HG02981 (cell line): Measurements from ENCODE around the gene ZBTB4.

Source experiments
- ATAC-seq: cut with Tn5 transposase; IDR thresholded peaks from one replicate; pipeline ENCODE4 v1.9.1; 2021; ENCODE audit warnings: mild to moderate bottlenecking, moderate library complexity; ENCODE audit not compliant: unreplicated experiment

ZBTB4 gene

DNA sequence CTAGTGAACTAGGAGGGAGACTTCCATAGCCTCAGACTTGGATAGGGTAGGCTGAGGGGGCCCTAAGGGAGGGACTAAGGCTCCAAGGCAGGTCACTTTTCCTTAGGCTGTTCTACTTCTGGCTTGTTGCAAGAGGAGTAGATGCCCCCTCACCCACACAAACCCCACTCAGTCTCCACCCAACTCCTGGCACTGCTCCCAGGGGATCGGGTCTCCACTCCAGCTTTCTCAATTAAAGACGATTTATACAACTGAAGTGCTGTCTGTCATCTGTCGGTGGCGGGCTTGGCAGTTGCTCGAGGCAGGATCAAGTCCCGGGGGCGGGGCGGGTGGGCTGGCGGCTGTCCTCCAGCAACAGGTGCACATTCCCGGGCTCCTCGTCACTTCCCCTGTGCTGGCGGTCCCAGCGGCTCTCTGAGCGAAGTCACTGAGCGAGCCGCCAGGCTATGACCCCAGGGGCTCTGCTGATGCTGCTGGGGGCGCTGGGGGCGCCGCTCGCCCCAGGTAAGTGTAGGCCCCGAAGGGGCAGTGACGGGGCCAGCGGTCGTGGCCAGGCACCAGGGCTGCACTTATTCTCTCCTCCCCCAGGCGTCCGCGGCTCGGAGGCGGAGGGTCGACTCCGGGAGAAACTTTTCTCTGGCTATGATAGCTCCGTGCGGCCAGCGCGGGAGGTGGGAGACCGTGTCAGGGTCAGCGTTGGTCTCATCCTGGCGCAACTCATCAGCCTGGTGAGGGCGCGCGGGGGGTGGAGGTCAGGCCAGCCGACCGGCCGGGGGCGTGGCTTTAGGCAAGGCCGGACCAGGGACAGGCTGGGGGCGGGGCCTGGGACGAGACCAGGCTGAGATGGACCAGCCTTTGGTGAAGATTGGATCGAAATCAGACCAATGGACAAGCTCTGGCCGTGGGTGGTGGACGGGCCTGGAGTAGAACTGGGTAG, 34.5 kb downstream of the ZBTB4 start, which contains the start of gene CHRNB1:
Gene CHRNB1, plus strand, starts transcription at position 380 of the 937 bp plus-strand sequence. Its CDS starts 67 bp downstream, at position 447.
- ATAC-seq: no peak

DNA sequence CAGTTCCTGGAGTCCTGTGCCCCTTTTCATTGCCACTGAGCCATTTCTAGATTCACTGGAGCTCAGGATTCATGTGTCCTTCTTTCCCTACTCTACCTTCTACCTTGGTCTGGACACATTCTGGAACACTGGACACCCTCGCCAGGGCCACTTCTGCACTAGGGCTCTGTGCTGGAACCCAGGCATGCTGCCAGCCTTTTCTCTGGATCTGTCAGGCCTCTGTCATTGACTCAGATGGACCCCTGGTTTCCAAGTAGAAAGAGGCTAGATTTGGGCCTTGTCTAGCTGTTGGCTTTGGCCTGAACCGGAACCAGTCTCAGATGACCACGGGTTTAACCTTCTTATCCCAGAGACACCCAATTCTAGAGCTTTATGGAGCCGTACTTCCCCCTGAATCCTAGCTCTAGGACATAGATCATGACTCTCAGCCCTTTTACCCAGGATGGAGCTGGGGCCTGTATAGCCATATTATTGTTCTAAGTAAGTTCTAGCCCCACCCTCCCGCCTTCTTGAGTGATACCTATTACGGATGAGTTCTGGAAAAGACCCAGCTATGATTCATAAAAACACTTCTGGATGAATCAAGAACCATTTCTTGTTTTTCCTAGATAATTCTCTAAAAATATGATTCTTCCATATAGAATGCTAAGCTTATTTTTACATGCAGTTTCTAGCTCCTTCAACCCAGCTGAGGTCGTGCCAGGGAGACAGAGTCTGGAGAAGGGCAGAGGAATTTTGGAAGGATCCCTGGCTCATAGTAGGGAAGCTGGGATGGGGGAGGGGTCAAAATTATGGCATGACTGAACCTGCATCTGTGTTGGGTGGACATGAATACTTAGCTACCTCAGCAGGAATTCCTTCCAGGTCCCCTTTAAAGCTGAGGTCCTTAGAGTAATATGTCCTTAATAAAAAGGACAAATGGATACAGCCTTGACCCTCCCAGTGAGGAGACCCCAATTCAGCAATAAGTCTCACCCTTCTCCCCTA, 35.6 kb downstream of the ZBTB4 start:
- ATAC-seq: no peak

DNA sequence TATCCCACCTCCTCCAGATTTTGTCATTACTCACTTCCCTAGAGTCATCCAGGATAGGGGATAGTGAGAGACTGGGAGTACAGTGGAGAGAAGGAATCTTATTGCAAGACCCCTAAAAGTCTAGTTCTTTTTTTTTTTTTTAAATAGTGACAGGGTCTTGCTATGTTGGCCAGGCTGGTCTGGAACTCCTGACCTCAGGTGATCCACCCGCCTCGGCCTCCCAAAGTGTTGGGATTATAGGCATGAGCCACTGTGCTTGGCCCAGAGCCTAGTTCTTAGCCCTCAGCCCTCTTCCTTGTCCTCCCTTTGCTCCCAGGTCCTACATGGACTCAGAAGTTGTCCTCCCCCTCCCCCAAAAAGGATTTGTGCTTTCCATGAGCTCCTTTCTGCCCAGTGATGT, 37.3 kb downstream of the ZBTB4 start:
- ATAC-seq: no peak

DNA sequence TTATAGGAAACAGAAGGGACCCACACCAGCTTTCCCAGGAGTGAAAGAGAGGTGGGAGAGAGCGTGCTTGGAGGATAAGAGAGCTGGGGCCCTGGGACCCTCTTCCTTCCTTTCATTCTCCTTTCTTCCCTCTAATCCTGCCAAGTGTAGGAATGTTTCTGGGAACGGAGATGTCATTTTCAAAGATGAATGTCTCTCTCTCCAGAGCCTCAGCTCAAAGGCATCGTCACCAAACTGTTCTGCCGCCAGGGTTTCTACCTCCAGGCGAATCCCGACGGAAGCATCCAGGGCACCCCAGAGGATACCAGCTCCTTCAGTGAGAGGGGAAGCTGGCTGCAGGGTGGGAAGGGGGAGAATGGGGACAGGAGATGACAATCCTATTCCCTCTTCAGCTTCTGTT, 38.2 kb downstream of the ZBTB4 start:
- no peak for ATAC-seq

DNA sequence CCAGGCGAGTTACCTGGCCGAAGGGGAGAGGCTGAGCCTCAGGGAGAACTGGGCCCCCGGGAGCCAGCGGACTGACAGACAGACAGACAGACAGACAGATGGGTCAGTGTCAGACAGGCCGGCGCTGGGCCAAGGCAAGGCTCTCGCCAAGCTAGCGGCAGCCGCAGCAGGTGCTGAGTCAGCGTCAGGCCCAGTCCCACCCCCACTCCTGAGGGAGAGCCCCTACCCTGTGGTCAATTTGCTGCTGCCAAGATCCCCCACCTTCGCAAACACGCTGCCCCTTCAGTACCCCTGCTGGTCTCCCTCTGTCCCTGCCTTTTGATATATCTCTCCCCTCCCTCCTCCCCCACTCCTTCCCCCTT, 38.6 kb downstream of the ZBTB4 start:
- no peak for ATAC-seq

DNA sequence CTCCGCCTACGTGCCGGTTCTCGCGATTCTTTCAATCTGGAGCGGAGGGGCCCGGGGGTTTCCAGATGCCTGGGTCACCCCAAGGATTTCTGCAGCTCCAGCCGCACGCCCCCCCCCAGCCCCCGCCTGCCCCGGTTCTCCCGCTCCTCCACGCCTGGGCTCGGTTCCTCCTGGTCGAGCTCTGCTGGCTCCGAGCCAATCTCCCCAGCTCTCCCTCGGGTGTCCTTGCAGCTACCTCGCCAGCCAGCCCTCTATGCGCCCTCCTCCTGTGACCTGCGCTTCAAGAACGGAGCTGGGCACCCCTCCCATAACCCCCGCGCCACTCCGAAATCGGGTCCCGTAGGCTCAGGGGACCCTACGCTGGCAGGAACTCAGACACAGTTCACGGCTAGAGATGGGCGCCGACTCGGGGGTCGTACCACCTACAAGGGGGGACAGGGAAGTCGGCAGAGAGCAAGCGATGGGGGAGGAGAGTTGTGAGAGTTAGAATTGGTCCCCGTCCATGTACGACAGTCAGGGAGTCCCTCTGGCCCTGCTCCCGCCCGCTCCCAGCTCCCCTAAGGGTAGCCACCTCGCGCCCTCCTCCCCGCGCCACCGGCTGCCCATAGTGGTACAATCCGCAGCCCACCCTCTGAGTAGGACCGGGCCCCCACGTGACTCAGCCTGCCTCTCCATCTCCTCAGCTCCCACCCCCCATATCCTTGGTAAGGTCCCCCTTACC, 39.2 kb downstream of the ZBTB4 start:
- ATAC-seq: no peak

DNA sequence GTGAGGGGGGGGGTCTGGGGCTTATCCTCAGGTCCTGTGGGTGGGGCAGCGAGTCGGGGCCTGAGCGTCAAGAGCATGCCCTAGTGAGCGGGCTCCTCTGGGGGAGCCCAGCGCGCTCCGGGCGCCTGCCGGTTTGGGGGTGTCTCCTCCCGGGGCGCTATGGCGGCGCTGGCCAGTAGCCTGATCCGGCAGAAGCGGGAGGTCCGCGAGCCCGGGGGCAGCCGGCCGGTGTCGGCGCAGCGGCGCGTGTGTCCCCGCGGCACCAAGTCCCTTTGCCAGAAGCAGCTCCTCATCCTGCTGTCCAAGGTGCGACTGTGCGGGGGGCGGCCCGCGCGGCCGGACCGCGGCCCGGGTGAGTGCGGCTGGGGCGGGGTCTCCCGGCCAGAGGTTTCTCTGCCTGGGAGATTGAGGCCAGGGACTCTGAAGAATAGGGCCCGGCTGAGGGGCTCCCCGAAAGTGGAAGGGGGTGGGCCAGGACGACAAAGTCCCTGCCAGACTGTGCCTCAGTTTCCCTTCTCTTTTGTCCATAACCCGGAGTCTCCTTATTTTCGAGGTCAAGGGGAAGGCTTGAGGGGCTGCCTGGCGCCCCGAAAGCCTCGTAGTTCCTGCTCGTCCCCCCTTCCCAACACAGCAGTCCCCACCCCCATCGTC, 39.8 kb downstream of the ZBTB4 start, which contains the start of gene FGF11:
Gene FGF11, plus strand, starts transcription at position 51 of the 651 bp plus-strand sequence. Its CDS starts 109 bp downstream, at position 160.
- ATAC-seq: no peak

DNA sequence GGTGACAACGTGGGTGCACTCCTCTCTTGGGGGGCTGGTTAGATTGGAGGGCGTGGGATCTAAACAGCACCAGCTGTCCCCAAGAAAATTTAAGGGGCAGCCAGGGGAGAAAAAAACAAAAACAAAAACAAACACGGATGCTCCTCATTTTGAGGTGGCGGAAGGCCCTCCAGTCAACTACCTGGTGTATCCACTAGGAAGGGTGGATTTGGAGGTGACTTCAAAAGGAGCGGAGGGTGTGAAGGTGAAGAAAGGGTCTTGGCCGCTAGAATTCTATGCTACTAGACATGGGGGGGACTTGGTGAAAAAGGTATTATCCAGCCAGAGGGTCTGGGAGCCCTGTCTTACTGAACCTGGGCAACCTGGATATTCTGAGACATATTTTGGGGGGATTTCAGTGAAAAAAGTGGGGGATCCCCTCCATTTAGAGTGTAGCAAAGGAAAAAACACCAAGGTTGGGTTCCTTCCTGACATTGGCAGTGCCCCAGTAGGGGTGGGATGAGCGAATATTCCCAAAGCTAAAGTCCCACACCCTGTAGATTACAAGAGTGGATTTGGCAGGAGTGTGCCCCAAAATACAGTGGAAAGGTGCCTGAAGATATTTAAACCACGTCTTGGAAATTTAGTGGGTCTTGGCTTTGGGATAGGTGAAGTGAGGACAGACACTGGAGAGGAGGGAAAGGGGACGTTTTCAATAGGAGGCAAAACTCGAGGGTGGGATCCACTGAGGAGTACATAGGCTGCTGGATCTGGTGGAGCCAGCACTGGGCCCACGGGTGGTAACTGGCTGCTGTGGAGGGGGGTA, 40.6 kb downstream of the ZBTB4 start:
- ATAC-seq: no peak

DNA sequence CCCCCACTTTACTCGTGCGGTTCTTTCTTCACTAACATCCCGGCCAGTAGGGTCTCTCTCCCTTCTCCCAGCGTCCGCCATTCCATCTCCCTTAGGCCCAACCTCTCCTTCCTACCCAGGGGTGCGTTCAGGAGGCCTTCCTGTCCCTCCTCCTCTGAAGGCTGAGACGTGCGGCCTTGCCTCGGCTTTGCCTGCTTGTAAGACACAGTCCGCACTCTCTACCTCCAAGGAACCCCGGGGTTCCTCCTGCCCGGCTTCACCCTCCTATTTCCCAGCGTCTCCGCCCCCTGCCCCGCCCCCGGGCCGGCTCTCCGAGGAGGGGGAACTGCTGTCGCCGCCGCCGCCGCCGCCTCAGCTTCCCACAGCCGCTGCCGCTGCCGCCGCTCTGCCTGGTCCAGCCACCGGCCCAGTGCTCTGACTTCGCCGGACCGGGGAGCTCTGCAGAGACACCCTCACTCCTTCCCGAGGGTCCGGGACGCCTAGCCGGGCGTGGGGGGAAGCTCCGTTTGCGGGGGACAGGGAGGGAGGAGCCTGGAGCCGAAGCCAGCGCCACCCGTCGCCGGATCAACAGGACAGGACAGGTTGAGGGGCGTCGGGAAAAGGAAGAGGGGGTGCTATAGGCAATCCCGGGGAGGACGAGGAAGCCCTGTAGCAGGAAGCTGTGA, 41.3 kb downstream of the ZBTB4 start:
- ATAC-seq: no peak

DNA sequence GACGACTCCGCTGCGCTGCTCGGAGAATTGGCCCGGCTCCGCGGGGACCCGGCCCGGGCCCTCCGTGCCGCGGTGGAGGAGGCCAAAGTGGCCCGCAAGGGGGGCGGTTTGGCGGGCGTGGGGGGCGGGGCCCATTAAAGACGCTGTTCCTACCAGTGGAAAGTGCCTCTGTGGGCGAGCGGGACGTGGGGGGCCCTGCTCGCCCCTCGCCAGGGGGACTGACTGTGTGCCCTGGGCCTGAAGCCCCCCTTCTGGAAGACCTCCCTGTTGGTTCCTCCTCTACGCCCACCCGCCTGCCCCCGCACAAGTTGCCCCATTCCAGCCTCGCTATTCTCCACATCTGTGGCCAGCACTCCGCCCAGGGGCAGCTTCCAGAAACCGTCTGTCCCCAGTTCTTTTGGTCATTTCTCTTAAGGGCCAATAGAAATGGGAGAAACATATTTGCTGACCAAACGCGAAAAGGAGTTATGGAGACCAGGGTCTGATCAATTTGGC, 42.0 kb downstream of the ZBTB4 start:
- no peak for ATAC-seq

DNA sequence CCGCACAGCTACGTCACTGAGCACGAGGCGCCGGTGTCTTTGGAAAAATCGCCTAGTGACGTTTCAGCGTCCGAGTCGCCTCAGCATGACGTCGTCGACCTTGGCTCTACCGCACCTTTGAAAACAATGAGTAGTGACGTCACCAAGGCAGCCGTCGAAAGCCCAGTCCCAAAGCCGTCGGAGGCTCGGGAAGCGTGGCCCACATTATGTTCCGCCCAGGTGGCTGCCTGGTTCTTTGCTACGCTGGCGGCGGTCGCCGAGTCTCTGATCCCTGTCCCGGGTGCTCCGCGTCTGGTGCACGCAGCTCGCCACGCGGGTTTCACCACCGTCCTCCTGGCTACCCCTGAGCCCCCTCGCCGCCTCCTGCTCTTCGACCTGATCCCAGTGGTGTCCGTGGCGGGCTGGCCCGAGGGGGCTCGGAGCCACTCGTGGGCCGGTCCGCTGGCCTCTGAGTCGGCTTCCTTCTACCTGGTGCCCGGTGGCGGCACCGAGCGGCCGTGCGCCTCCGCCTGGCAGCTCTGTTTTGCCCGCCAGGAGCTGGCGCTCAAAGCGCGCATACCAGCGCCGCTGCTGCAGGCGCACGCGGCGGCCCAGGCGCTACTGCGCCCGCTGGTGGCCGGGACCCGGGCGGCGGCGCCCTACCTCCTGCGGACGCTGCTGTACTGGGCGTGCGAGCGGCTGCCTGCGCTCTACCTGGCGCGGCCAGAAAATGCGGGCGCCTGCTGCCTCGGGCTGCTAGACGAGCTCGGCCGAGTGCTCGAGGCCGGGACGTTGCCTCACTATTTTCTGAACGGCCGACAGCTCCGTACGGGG, 42.7 kb downstream of the ZBTB4 start:
- no peak for ATAC-seq

DNA sequence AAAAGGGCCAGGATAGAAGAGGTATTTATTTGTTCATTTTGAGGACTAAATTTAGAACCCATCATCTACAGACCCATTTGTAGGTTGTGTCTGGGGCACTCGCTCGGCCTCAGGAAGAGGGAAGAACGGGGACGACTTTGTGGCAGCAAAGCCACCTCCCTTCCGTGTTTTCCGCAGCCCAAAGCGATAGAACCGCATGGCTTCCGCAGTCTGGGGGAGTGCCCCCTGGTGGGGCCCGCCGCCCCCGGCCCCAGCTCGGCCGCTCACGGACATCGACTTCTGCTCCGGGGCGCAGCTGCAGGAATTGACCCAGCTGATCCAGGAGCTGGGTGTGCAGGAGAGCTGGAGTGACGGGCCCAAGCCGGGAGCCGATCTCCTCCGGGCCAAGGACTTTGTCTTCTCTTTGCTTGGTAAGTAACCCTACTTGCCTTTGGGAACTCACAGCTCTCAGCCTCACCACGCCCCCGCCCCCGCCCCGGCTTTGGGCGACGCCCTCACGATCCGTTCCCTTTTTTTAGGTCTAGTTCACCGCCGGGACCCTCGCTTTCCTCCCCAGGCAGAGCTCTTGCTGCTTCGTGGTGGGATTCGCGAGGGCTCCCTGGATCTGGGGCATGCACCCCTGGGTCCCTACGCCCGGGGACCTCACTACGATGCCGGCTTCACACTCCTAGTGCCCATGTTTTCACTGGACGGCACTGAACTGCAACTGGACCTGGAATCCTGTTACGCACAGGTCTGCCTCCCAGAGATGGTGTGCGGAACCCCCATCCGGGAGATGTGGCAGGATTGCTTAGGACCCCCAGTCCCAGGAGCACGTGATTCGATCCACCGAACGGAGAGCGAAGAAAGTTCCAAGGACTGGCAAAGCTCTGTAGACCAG, 43.5 kb downstream of the ZBTB4 start:
- no peak for ATAC-seq

DNA sequence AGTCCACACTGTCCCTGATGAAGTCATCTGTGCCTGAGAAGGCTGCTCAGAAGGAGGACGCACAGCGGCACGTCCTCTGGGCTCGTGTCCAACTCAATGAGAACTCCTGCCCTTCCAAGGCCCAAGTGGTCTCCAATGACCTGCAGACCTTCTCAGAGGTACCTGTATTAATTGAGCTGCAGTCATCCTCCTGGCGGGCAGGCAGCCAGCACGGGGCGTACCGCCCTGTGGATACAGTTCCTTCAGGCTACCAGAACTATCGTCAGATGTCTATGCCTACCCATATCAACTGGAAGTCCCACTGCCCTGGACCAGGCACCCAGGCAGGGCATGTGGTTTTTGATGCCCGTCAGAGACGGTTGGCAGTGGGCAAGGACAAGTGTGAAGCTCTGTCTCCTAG, 47.1 kb downstream of the ZBTB4 start:
- no peak for ATAC-seq

DNA sequence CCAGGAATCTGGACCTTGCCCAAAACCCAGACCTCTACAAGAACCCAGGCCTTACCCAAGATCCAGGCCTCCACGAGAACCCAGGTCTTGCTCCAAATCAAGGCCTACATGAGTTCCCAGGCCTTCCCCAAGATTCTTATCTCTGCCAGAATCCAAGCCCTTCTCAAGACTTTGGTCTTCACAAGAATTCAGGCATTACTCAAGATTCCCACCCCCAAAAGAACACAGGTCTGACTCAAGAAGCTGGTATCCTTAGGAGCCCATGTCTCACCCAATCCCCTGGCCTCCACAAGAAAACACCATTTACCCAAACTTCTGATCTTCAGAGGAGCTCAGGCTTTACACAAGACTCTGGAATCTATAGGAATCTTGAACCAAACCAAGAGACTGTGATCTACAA, 48.2 kb downstream of the ZBTB4 start:
- no peak for ATAC-seq

DNA sequence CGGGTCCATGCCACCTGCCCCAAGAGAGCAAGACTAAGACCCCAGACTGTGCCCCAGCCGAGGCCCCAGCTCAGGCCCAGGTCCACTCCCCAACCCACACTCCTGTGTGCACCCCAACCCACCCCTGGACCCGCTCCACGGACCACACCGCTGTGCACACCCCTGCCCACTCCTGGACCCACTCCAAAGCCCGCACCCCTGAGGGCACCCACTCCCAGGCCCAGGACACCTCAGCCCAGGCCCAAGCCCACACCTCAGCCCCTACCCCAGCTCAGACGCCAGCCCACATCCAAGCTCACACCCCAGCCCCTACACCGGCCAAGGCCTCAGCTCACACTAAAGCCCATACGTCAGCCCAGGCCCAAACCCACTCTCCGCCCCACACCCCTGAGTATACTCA, 49.7 kb downstream of the ZBTB4 start:
- no peak for ATAC-seq

DNA sequence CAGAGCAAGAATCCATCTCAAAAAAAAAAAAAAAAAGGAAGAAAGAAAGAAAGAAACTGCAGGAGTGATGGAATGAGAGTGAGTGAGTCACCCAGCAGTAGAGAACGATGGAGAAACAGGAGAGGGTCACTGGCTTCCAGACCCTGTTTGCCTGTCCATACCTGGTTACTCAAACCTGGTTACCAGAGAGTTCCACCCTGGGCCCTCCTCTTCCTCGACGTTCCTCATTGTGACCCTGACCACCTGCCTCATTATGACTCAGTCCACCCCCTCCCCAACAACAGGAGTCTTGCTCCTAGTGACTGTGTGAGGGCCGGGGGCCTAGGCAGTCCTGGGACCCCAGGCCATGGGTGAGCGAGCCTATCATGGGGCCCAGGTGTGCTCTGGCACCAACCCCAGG, 50.9 kb downstream of the ZBTB4 start, which contains the start of gene SPEM3:
Gene SPEM3, plus strand, starts transcription at position 301 of the 400 bp plus-strand sequence. Its CDS starts 46 bp downstream, at position 347.
- no peak for ATAC-seq

DNA sequence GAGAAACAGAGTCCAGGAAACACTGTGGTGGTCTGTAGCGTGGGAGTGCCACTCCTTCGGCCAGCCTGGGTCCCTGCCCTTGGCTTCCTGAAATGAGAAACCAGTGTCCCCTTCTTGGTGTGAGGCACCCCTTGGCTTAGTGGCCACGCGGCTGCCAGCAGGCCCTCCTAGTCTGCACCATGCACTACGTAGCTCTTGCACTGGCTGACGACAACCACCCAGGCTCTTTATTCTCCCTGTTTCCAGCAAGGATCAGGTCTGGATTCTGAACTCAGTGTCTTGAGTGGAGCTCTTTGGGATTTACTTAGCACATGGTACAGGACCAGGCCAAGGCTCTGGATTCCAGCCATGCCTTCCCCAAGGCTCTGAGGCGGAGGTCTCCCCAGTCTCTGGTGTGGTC, 51.9 kb downstream of the ZBTB4 start:
- no peak for ATAC-seq
